ENCODE data around the gene SERPINA1. TPM values are rescaled to one million over a fixed set of nuclear protein-coding genes. Genes with fewer than 3 reads are reported as not detected.

The SERPINA1 gene
- total and polyA plus RNA-seq, 2 of the 13 experiments (the other 11 are each of a cell fraction or from before 2014, with no cell fraction given): 3,266 to 11,015 TPM

- TF ChIP-seq, protein P1, sequence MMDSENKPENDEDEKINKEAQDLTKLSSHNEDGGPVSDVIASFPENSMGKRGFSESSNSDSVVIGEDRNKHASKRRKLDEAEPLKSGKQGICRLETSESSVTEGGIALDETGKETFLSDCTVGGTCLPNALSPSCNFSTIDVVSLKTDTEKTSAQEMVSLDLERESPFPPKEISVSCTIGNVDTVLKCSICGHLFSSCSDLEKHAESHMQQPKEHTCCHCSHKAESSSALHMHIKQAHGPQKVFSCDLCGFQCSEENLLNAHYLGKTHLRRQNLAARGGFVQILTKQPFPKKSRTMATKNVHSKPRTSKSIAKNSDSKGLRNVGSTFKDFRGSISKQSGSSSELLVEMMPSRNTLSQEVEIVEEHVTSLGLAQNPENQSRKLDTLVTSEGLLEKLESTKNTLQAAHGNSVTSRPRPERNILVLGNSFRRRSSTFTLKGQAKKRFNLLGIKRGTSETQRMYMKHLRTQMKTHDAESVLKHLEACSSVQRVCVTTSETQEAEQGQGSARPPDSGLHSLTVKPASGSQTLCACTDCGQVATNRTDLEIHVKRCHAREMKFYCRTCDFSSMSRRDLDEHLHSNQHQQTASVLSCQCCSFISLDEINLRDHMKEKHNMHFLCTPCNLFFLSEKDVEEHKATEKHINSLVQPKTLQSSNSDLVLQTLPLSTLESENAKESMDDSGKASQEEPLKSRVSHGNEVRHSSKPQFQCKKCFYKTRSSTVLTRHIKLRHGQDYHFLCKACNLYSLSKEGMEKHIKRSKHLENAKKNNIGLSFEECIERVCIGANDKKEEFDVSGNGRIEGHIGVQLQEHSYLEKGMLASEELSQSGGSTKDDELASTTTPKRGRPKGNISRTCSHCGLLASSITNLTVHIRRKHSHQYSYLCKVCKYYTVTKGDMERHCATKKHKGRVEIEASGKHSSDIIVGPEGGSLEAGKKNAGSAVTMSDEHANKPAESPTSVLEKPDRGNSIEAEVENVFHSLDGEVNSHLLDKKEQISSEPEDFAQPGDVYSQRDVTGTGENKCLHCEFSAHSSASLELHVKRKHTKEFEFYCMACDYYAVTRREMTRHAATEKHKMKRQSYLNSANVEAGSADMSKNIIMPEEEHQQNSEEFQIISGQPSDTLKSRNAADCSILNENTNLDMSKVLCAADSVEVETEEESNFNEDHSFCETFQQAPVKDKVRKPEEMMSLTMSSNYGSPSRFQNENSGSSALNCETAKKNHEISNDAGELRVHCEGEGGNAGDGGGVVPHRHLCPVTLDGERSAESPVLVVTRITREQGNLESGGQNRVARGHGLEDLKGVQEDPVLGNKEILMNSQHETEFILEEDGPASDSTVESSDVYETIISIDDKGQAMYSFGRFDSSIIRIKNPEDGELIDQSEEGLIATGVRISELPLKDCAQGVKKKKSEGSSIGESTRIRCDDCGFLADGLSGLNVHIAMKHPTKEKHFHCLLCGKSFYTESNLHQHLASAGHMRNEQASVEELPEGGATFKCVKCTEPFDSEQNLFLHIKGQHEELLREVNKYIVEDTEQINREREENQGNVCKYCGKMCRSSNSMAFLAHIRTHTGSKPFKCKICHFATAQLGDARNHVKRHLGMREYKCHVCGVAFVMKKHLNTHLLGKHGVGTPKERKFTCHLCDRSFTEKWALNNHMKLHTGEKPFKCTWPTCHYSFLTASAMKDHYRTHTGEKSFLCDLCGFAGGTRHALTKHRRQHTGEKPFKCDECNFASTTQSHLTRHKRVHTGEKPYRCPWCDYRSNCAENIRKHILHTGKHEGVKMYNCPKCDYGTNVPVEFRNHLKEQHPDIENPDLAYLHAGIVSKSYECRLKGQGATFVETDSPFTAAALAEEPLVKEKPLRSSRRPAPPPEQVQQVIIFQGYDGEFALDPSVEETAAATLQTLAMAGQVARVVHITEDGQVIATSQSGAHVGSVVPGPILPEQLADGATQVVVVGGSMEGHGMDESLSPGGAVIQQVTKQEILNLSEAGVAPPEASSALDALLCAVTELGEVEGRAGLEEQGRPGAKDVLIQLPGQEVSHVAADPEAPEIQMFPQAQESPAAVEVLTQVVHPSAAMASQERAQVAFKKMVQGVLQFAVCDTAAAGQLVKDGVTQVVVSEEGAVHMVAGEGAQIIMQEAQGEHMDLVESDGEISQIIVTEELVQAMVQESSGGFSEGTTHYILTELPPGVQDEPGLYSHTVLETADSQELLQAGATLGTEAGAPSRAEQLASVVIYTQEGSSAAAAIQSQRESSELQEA (CRISPR knock-in tag; IDR thresholded peaks at IDR 0.05; ENCODE audit: not compliant biosample characterization): no peak
- no peak for TF ChIP-seq FOXA1 (IDR thresholded peaks at IDR 0.05)
- TF ChIP-seq FOXA1 (CRISPR knock-in tag; IDR thresholded peaks at IDR 0.05): peak; percentile 84
- TF ChIP-seq DRAP1 (CRISPR knock-in tag; IDR thresholded peaks at IDR 0.05): peak; percentile 46; the same call in 1 of the 2 replicates
- no peak for TF ChIP-seq SETDB1 (CRISPR knock-in tag; IDR thresholded peaks at IDR 0.05; ENCODE audit: borderline replicate concordance)
- peak; percentile 84; the same call in 1 of the 2 replicates for TF ChIP-seq HOXD1 (CRISPR knock-in tag; IDR thresholded peaks at IDR 0.05)
- TF ChIP-seq NPAS2 (CRISPR knock-in tag; IDR thresholded peaks at IDR 0.05; ENCODE audit: borderline replicate concordance): no peak
- TF ChIP-seq RBAK (CRISPR knock-in tag; IDR thresholded peaks at IDR 0.05): peak; percentile 69; the same call in 1 of the 2 replicates
- TF ChIP-seq HOXA5 (CRISPR knock-in tag; IDR thresholded peaks at IDR 0.05): peak; percentile 65
- TF ChIP-seq ZFP36L1 (CRISPR knock-in tag; IDR thresholded peaks at IDR 0.05): no peak
- no peak for TF ChIP-seq AKAP8 (CRISPR knock-in tag; IDR thresholded peaks at IDR 0.05)
- no peak for TF ChIP-seq ATAD3A (CRISPR knock-in tag; IDR thresholded peaks at IDR 0.05)
- TF ChIP-seq JARID2 (CRISPR knock-in tag; IDR thresholded peaks at IDR 0.05; ENCODE audit: insufficient replicate concordance): no peak
- peak; percentile 39; the same call in 1 of the 2 replicates for TF ChIP-seq ZNF646 (CRISPR knock-in tag; IDR thresholded peaks at IDR 0.05)
- peak; percentile 61; the same call in 1 of the 2 replicates for TF ChIP-seq HNF4G (IDR thresholded peaks at IDR 0.05; ENCODE audit: borderline replicate concordance, low read depth, low read length)
- no peak for TF ChIP-seq HNF4G (CRISPR knock-in tag; IDR thresholded peaks at IDR 0.05; ENCODE audit: borderline replicate concordance, low read depth)
- TF ChIP-seq ZNF557 (CRISPR knock-in tag; IDR thresholded peaks at IDR 0.05): no peak
These were observed 47.9 kb downstream of the SERPINA1 start (continued) for GRCh38 chr14:94340533-94340932.
